HG03565 (cell line): ENCODE data around the gene CHTF18.

Source experiments
- ATAC-seq: cut with Tn5 transposase; IDR thresholded peaks from one replicate; pipeline ENCODE4 v1.9.1; 2021; ENCODE audit warnings: mild to moderate bottlenecking, moderate library complexity; ENCODE audit not compliant: unreplicated experiment

CHTF18 gene

DNA sequence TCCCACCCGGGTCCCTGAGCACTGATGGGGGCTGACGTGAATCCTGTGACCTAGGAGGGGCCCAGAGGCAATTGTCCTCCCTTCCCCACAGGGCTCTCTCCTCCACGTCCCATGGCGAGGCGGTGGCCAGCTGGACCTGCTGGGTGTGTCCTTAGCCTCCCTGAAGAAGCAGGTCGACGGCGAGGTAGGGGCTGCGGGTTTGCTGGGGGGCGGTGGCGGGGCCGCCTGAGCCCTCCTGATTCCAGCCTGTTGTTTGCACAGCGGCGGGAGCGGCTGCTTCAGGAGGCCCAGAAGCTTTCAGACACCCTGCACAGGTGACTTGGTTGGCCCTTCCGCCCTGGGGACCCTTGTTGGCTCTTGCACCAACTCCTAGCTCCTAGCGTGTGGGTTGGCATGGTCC lies 1.7 kb downstream of the CHTF18 start:
- ATAC-seq: no peak

DNA sequence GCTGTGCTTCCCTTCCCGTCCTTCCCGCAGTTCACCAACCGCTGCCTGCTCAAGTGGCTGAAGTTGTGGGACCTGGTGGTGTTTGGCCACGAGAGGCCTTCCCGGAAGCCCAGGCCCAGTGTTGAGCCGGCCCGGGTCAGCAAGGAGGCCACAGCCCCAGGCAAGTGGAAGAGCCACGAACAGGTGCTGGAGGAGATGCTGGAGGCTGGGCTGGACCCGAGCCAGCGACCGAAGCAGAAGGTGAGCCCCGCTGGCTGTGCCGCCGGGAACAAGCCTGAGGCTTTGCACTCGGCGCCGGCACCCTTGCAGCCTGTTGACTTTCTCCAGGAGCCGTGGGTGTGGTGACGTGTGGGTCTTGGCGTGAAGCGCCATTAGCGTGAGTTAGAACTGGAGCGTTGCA lies 2.7 kb downstream of the CHTF18 start:
- no peak for ATAC-seq

DNA sequence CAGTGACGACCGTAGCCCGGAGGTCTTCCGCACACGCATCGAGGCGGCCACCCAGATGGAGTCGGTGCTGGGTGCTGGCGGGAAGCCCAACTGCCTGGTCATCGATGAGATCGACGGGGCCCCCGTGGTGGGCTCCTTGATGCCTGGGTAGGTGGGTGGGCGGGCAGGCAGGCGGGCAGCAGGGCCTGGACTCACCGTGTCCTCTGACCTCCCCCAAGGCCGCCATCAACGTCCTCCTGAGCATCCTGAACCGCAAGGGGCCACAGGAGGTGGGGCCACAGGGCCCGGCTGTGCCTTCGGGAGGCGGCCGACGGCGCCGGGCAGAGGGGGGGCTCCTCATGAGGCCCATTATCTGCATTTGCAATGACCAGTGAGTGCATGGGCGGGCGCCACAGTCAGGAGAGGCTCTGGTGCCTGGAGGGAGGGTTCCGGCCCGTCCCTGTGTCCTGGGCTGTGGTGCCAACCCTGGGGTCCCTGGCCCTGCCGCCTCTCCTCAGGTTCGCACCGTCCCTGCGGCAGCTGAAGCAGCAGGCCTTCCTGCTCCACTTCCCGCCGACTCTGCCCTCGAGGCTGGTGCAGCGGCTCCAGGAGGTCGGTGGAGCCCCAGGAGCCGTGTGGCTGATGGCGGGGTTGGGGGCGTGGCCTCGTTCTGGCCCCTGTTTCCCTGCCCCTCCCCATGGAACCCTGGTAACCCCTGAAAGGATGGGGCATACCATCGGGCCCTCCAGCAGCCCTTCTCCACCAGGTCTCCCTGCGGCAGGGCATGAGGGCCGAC lies 4.0 kb downstream of the CHTF18 start:
- ATAC-seq: no peak

- ATAC-seq: no peak
Observed at GRCh38 chr16:793414-793813, 5.0 kb downstream of the CHTF18 start.

DNA sequence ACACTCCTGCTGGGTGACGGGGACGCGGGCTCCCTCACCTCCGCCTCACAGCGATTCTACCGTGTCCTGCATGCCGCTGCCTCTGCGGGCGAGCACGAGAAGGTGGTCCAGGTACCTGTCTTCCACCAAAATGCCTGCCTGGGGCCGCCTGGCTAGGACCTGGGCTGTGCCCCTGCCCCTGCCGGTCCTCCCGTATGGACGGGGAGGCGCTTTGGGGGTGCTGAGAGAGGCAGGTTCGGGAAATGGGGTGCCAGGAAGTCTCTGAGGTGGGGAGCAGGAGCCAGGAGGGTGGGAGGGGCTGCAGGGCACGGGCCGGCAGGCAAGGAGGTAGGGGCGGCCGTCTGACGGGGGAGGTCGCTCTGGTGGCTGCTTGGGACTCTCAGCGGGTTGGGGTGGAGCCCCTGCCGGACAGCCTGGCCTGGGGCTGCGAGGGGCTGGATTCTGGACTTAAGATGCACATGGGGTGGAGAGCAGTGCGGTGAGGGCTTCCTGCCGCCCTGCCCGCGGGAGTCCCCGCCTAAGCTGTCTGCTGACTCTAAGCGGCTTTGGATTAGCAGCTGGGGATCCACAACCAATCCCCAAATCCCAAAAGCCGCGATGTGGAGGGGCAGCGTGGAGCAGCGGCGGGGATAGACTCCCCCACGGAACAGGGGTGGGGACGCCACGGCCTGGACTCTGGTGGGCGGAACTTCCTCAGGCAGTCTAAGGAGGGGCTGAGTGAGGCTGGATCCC lies 5.8 kb downstream of the CHTF18 start:
- no peak for ATAC-seq

- ATAC-seq: no peak
Observed at GRCh38 chr16:794853-795466, 6.5 kb downstream of the CHTF18 start.

DNA sequence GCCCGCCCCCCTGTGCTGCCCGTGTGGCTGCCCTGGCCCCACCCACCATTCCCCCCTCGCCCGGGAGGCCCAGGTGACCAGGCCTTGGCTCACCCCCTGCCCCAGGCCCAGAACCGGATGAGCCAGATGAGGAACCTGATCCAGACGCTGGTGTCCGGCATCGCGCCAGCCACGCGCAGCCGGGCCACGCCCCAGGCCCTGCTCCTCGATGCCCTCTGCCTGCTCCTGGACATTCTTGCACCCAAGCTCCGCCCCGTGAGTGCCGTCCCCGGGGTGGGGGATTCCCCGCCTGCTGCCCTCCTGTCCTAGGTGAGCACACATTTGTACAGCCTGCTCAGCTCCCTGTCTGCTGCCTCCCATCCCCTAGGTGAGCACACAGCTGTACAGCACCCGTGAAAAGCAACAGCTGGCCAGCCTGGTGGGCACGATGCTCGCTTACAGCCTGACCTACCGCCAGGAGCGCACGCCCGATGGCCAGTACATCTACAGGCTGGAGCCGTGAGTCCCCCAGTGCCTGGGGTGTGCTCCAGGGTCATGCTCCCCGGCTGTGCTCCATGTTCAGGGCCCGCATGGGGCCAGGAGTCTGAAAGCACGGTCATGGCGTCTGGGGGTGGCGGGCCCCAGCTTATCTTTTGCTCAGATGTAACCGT lies 7.3 kb downstream of the CHTF18 start:
- ATAC-seq: no peak

GRCh38 chr16:796296-797119 lies 8.1 kb downstream of the CHTF18 start:
- ATAC-seq: no peak

GRCh38 chr16:797120-797420 lies 8.7 kb downstream of the CHTF18 start:
- ATAC-seq: no peak

DNA sequence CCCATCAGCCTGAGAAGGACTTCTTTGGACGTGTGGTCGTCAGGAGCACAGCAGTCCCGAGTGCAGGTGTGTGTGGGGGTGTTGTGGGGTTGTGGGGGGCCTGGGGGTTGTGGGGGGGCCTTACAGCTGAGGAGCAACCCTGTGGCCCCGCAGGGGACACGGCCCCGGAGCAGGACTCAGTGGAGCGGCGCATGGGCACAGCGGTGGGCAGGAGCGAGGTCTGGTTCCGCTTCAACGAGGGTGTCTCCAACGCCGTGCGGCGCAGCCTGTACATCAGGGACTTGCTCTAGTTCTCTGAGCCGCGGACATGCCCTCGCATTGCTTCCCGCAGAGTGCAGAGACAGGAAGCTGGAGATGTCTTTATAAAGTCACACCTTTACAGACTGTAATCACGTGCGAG lies 9.3 kb downstream of the CHTF18 start:
- no peak for ATAC-seq

GRCh38 chr16:798666-799065 lies 10.2 kb downstream of the CHTF18 start:
- no peak for ATAC-seq

- ATAC-seq: no peak
Observed at GRCh38 chr16:799111-799947, 10.9 kb downstream of the CHTF18 start.

GRCh38 chr16:799948-800833 lies 11.8 kb downstream of the CHTF18 start, which contains the start of gene GNG13:
Gene GNG13, minus strand, starts transcription at chr16:800734. Its CDS starts 1,657 bp downstream, at chr16:799077.
- no peak for ATAC-seq

GRCh38 chr16:800834-801511 lies 12.6 kb downstream of the CHTF18 start:
- ATAC-seq: no peak

DNA sequence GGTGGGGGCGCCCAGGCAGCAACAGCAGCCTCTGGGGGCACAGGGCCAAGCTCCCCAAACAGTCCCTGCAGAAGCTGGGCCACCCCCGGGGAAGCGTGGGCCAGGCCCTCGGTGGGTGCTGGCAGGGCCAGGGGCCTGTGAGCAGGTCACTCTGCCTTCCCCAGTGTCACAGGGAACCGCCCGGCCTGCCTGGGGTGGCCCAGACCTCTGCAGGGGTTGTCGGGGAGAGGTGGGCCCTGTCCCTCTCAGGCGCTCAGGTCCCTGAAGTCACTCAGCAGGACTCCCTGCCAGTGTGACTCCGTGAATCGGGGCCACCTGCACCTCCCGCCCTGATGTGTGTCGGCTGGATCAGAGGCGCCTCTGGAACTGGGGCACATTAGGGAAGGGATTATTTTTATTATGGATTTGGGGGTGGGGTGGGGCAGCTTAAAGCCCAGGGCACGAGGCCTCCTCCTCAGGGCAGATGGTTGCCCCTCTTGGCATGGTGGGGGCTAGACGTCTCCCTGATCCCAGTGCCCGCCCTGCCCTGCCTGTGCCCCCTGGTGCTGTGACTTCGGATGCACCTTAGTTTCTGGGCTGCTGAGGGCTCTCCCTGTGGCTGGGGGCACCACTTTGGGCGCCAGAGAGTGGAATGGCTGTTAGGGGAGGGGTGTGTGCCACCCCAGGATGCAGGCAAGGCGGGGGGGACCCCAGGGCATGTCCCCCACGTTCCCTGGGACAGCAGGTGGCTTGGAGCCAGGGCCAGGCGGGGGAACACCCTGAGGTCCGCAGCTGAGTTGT lies 13.4 kb downstream of the CHTF18 start:
- no peak for ATAC-seq

GRCh38 chr16:802461-802860 lies 14.0 kb downstream of the CHTF18 start:
- no peak for ATAC-seq

GRCh38 chr16:802914-803753 lies 14.7 kb downstream of the CHTF18 start:
- ATAC-seq: no peak
